GM12878 (cell line): ENCODE measurements around the gene SMKR1.
"Not testable (repeated sequence)": the region's sequence is repeated elsewhere in the genome, so short reads cannot be mapped to it uniquely, and the experiment has no call there.

Experiments
- BHLHE40 ChIP-seq, 2 experiments: fragments of 450-650 bp in 1 of 2; IDR thresholded peaks; 2 replicates each; pipeline ENCODE4 v1.6.1; 2011 to 2017; ENCODE audit warnings: low read depth in 2 of 2, borderline replicate concordance in 1 of 2, improper control_type of control experiment in 1 of 2, low read length in 1 of 2, mild to moderate bottlenecking in 1 of 2
- CBX5 ChIP-seq: sonication (generic); IDR thresholded peaks from 2 replicates; pipeline ENCODE4 v1.6.1; 2016; ENCODE audit warnings: low read depth, moderate library complexity, mild to moderate bottlenecking, inconsistent platforms
- CTCF ChIP-seq, 3 experiments: IDR thresholded peaks in 2 of 3; conservative IDR thresholded peaks in 1 of 3; 2 replicates each; pipeline ENCODE4 v1.5.1; 2011; ENCODE audit warnings: low read depth in 3 of 3, low read length in 3 of 3, mild to moderate bottlenecking in 3 of 3, control low read depth in 2 of 3, moderate library complexity in 2 of 3, inconsistent platforms in 1 of 3, mixed read lengths in 1 of 3; ENCODE audit not compliant: control insufficient read depth in 2 of 3, insufficient read depth in 1 of 3; ENCODE audit errors: extremely low read depth in 1 of 3
- ELK1 ChIP-seq: IDR thresholded peaks from 2 replicates; pipeline ENCODE4 v1.6.1; 2012; ENCODE audit warnings: low read depth, low read length, improper control_type of control experiment
- FOS ChIP-seq: IDR thresholded peaks from 3 replicates; pipeline ENCODE4 v1.6.1; 2011; ENCODE audit warnings: borderline replicate concordance; ENCODE audit not compliant: insufficient read length; ENCODE audit errors: extremely low read depth
- IRF5 ChIP-seq: fragments of 450-650 bp; IDR thresholded peaks from 2 replicates; pipeline ENCODE4 v1.6.1; 2017; ENCODE audit warnings: borderline replicate concordance
- MYB ChIP-seq: fragments of 150-350 bp; IDR thresholded peaks from 2 replicates; pipeline ENCODE4 v1.6.1; 2014; ENCODE audit warnings: mild to moderate bottlenecking, low read depth, low read length, borderline replicate concordance
- PBX3 ChIP-seq: IDR thresholded peaks from 2 replicates; pipeline ENCODE4 v1.6.1; 2011; ENCODE audit warnings: mild to moderate bottlenecking, low read depth, low read length, moderate library complexity; ENCODE audit not compliant: insufficient replicate concordance
- POLR2AphosphoS5 ChIP-seq: IDR thresholded peaks from 2 replicates; pipeline ENCODE4 v1.6.1; 2011; ENCODE audit warnings: mild to moderate bottlenecking, low read length, inconsistent platforms
- SIN3A ChIP-seq: IDR thresholded peaks from 2 replicates; pipeline ENCODE4 v1.6.1; 2012; ENCODE audit warnings: low read depth, low read length, improper control_type of control experiment
- SREBF2 ChIP-seq: IDR thresholded peaks from 2 replicates; pipeline ENCODE4 v1.6.1; 2012; ENCODE audit warnings: mild to moderate bottlenecking, low read length
- SRF ChIP-seq, 2 experiments: IDR thresholded peaks; 2 replicates each; pipeline ENCODE4 v1.6.1; 2011; ENCODE audit warnings: low read depth in 2 of 2, low read length in 2 of 2, mild to moderate bottlenecking in 1 of 2, moderate library complexity in 1 of 2
- TAF1 ChIP-seq: IDR thresholded peaks from 2 replicates; pipeline ENCODE4 v1.6.1; 2011; ENCODE audit warnings: mild to moderate bottlenecking, low read depth, low read length, borderline replicate concordance
- ZBTB11 ChIP-seq: fragments of 450-650 bp; formaldehyde crosslinking; IDR thresholded peaks from 2 replicates; pipeline ENCODE4 v1.5.0; 2022; ENCODE audit warnings: mild to moderate bottlenecking, missing genetic modification characterization

GRCh38 chr7:129481376-129481775 lies 21.0 kb upstream of the SMKR1 start:
- not testable (repeated sequence) for TF ChIP-seq CTCF (IDR thresholded peaks at IDR 0.05 in 2 of 3, conservative IDR thresholded peaks at IDR 0.05 in 1 of 3; ENCODE audit: control insufficient read depth in 2 of 3, extremely low read depth in 1 of 3, insufficient read depth in 1 of 3, low read depth in 3 of 3, low read length in 3 of 3); TAF1; PBX3; BHLHE40 (IDR thresholded peaks at IDR 0.05; ENCODE audit: borderline replicate concordance in 1 of 2, low read depth in 2 of 2, low read length in 1 of 2); SIN3A; POLR2AphosphoS5; SRF (IDR thresholded peaks at IDR 0.05; ENCODE audit: low read depth in 2 of 2, low read length in 2 of 2); CBX5; IRF5; FOS; SREBF2; MYB; ELK1; ZBTB11 (CRISPR knock-in tag)
